ENCODE data around the gene RAB5IF. TPM values are rescaled to one million over a fixed set of nuclear protein-coding genes. Genes with fewer than 3 reads are reported as not detected.

Gene RAB5IF
- total RNA-seq, 1 experiment from 2014 or later, result 118 TPM

- in situ Hi-C loops (cut with HindIII; ENCODE audit: low pct_unique_long_range_greater_than_20kb, low sequenced_read_pairs) (no loop called here), intact Hi-C loops (cut with micrococcal nuclease; ENCODE audit: unreplicated experiment) (no loop called here)
- Histone ChIP-seq H3K9me3 (ENCODE audit: control insufficient read depth, insufficient read depth, low read depth, low read length) (no peaks in the 10 kb centered on the region), H3K27ac (ENCODE audit: low read length) (no peak overlapping the region), H3K27me3 (ENCODE audit: control insufficient read depth, insufficient read depth, low read length) (no peaks in the 10 kb centered on the region), H3K4me3 (ENCODE audit: low read depth in 2 of 2, low read length in 2 of 2) (no peak overlapping the region), H3K36me3 (ENCODE audit: control insufficient read depth, insufficient read depth, low read length) (no peaks in the 10 kb centered on the region), H3K4me1 (ENCODE audit: control insufficient read depth, insufficient read depth, low read length) (0 out of 2 replicates have a peak, but pooled peaks cover 2% of the 10 kb centered on the region)
- ChIA-PET CTCF (interaction anchor here (0.5 kb wide), 1 partner anchor 40 kb away, joined by 4 read pairs; no protein-coding TSS in a partner anchor), POLR2A (no interaction called here)
- DNase-seq (ENCODE audit: low read depth, low spot score), result no peak
- no TSS peak for BruUV-seq (replicated peaks)
- TF ChIP-seq CTCF (IDR thresholded peaks at IDR 0.05) (no peak), POLR2AphosphoS5 (IDR thresholded peaks at IDR 0.05; ENCODE audit: low read depth, low read length) (no peak), REST (IDR thresholded peaks at IDR 0.05; ENCODE audit: insufficient read depth in 1 of 2, low read depth in 2 of 2, low read length in 1 of 2) (no peak), SIN3A (IDR thresholded peaks at IDR 0.05; ENCODE audit: borderline replicate concordance, insufficient read depth, low read depth, low read length) (no peak), TCF7L2 (IDR thresholded peaks at IDR 0.05; ENCODE audit: low read depth, low read length) (no peak)
- ATAC-seq, result no peak
These were observed 5.7 kb upstream of the RAB5IF start for GRCh38 chr20:36599912-36600345.

GRCh38 chr20:36601540-36601939, 4.0 kb upstream of the RAB5IF start:
- CTCF ChIA-PET, result no interaction called here
- DNase-seq (ENCODE audit: low read depth, low spot score) (no peak), ATAC-seq (no peak)
- TF ChIP-seq TCF7L2 (IDR thresholded peaks at IDR 0.05; ENCODE audit: low read depth, low read length) (no peak), SIN3A (IDR thresholded peaks at IDR 0.05; ENCODE audit: borderline replicate concordance, insufficient read depth, low read depth, low read length) (no peak), REST (IDR thresholded peaks at IDR 0.05; ENCODE audit: insufficient read depth in 1 of 2, low read depth in 2 of 2, low read length in 1 of 2) (no peak), POLR2AphosphoS5 (IDR thresholded peaks at IDR 0.05; ENCODE audit: low read depth, low read length) (no peak), CTCF (IDR thresholded peaks at IDR 0.05) (no peak)
- H3K27ac ChIP-seq (ENCODE audit: low read length), result no peak overlapping the region
- H3K36me3 ChIP-seq (ENCODE audit: control insufficient read depth, insufficient read depth, low read length), result peaks cover 5% of the 10 kb centered on the region; the same call in 1 of the 2 replicates
- 0 out of 2 replicates have a peak, but pooled peaks cover 2% of the 10 kb centered on the region for H3K4me1 ChIP-seq (ENCODE audit: control insufficient read depth, insufficient read depth, low read length)
- POLR2A ChIA-PET, result no interaction called here
- intact Hi-C loops (cut with micrococcal nuclease; ENCODE audit: unreplicated experiment), result no loop called here
- in situ Hi-C loops (cut with HindIII; ENCODE audit: low pct_unique_long_range_greater_than_20kb, low sequenced_read_pairs), result no loop called here
- BruUV-seq (replicated peaks), result no TSS peak
- H3K9me3 ChIP-seq (ENCODE audit: control insufficient read depth, insufficient read depth, low read depth, low read length), result no peaks in the 10 kb centered on the region
- no peaks in the 10 kb centered on the region for H3K27me3 ChIP-seq (ENCODE audit: control insufficient read depth, insufficient read depth, low read length)
- no peak overlapping the region for H3K4me3 ChIP-seq (ENCODE audit: low read depth in 2 of 2, low read length in 2 of 2)

Data from Panc1 (cell line).